Cortex of kidney (tissue), 1 donor: Measurements from ENCODE around the gene ZSWIM9.

Experiments used
- DNase-seq: peaks from one replicate; lab custom pipeline; 2025; lab: John Stamatoyannopoulos, UW

ZSWIM9 gene

GRCh38 chr19:48175578-48175977, 5.1 kb downstream of the ZSWIM9 start:
- no peak for DNase-seq

GRCh38 chr19:48176226-48176625, 5.7 kb downstream of the ZSWIM9 start:
- no peak for DNase-seq

- no peak for DNase-seq
These were observed 11.0 kb downstream of the ZSWIM9 start for GRCh38 chr19:48181505-48181904.

GRCh38 chr19:48182434-48182833, 12.0 kb downstream of the ZSWIM9 start:
- no peak for DNase-seq

- no peak for DNase-seq
These were observed 12.9 kb downstream of the ZSWIM9 start for GRCh38 chr19:48183356-48183755.

GRCh38 chr19:48186015-48186414, 15.5 kb downstream of the ZSWIM9 start:
- no peak for DNase-seq

- no peak for DNase-seq
These were observed 16.1 kb downstream of the ZSWIM9 start for GRCh38 chr19:48186541-48186991.

GRCh38 chr19:48190288-48190884, 19.9 kb downstream of the ZSWIM9 start:
- no peak for DNase-seq

- no peak for DNase-seq
These were observed 20.4 kb downstream of the ZSWIM9 start for GRCh38 chr19:48190885-48191284.

- DNase-seq: no peak
These were observed 22.3 kb downstream of the ZSWIM9 start for GRCh38 chr19:48192750-48193149.

GRCh38 chr19:48194041-48194843, 23.8 kb downstream of the ZSWIM9 start:
- no peak for DNase-seq

GRCh38 chr19:48194844-48195830, 24.7 kb downstream of the ZSWIM9 start:
- no peak for DNase-seq

- no peak for DNase-seq
These were observed 25.9 kb downstream of the ZSWIM9 start for GRCh38 chr19:48196321-48196763.

GRCh38 chr19:48196933-48197665, 26.6 kb downstream of the ZSWIM9 start:
- DNase-seq: no peak

GRCh38 chr19:48203222-48203793, 32.8 kb downstream of the ZSWIM9 start:
- DNase-seq: no peak

GRCh38 chr19:48203794-48204628, 33.5 kb downstream of the ZSWIM9 start:
- DNase-seq: peak; percentile 72

GRCh38 chr19:48206397-48207093, 36.1 kb downstream of the ZSWIM9 start:
- DNase-seq: no peak

GRCh38 chr19:48210005-48210404, 39.5 kb downstream of the ZSWIM9 start:
- no peak for DNase-seq

- DNase-seq: no peak
These were observed 43.5 kb downstream of the ZSWIM9 start for GRCh38 chr19:48213959-48214358.

- no peak for DNase-seq
These were observed 46.5 kb downstream of the ZSWIM9 start for GRCh38 chr19:48216933-48217332.
